Astrocyte (in vitro differentiated cells and primary cell): ENCODE measurements around the gene TINCR.

ENCODE experiments used
- EZH2 ChIP-seq: IDR thresholded peaks from 2 replicates; pipeline ENCODE4 v1.6.1; 2012; ENCODE audit warnings: mild to moderate bottlenecking, low read length, inconsistent platforms; ENCODE audit not compliant: insufficient read depth
- TF ChIP-seq, protein P1 (sequence below): IDR thresholded peaks from 2 replicates; pipeline ENCODE4 v1.5.1; 2011; ENCODE audit warnings: low read depth, mild to moderate bottlenecking, inconsistent platforms, low read length, moderate library complexity; ENCODE audit not compliant: insufficient read depth

DNA sequence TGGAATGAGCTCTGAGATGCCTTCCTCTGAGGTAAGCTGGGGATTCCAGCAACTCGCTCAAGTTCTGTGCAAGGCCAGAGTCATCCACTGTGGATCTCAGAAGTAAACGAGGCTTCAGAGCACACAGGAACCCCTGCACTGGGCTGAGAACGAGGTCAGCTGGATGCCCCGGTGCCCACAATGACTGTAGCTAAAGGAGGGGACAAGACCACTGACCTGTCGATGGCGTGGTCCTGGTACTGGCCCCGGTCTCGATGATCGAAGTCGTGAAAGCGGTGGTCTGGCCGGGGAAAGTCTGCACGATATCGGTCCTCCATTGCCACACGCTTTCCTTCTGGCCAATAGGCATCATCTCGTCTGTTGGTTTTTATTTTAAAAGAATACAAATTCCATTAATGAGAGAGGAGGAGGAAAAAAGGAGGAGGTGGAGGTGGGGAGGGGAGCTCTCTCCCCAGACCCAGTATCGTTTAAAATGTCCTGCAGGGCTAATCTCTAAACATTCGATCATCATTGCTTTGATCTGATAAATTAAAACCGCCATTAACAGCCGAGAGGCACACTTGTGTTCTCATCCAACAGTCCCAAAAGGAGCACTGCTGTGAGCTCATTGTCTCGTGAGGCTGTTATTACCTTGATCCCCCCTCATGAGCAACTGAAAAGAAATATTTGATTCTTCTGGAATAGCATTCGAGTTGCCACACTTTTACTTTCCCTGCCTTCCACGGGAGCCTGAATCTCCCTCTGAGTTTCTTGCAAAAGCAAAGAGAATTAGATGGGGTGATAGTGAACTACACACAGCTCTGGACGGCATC is 25.0 kb upstream of the TINCR start:
- no peak for TF ChIP-seq EZH2
- TF ChIP-seq, protein P1, sequence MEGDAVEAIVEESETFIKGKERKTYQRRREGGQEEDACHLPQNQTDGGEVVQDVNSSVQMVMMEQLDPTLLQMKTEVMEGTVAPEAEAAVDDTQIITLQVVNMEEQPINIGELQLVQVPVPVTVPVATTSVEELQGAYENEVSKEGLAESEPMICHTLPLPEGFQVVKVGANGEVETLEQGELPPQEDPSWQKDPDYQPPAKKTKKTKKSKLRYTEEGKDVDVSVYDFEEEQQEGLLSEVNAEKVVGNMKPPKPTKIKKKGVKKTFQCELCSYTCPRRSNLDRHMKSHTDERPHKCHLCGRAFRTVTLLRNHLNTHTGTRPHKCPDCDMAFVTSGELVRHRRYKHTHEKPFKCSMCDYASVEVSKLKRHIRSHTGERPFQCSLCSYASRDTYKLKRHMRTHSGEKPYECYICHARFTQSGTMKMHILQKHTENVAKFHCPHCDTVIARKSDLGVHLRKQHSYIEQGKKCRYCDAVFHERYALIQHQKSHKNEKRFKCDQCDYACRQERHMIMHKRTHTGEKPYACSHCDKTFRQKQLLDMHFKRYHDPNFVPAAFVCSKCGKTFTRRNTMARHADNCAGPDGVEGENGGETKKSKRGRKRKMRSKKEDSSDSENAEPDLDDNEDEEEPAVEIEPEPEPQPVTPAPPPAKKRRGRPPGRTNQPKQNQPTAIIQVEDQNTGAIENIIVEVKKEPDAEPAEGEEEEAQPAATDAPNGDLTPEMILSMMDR, result no peak
